Large intestine (tissue), 12 donors: Measurements from ENCODE around the gene BSN. TPM values are rescaled to one million over a fixed set of nuclear protein-coding genes. Genes with fewer than 3 reads are reported as not detected.

ENCODE experiments used
- DNase-seq, 2 donors: peaks; one replicate each; pipeline versions ENCODE4 v3.0.0 to v3.0.0-alpha.2; 2013
- H3K27ac ChIP-seq: one replicate; pipeline ENCODE4 v1.5.1; 2013; ENCODE audit warnings: low read length
- H3K27me3 ChIP-seq: 2 replicates; pipeline ENCODE4 v1.6.1; 2013; ENCODE audit warnings: low read length; ENCODE audit not compliant: control insufficient read depth, insufficient read depth
- H3K36me3 ChIP-seq: 2 replicates; pipeline ENCODE4 v1.6.1; 2013; ENCODE audit warnings: low read length; ENCODE audit not compliant: control insufficient read depth, insufficient read depth
- H3K4me1 ChIP-seq: one replicate; pipeline ENCODE4 v1.6.1; 2013; ENCODE audit warnings: low read length; ENCODE audit not compliant: control insufficient read depth, insufficient read depth
- H3K4me3 ChIP-seq: one replicate; pipeline ENCODE4 v1.5.1; 2013; ENCODE audit warnings: low read length
- H3K9me3 ChIP-seq: one replicate; pipeline ENCODE4 v1.6.1; 2013; ENCODE audit warnings: mild to moderate bottlenecking, low read depth, low read length, moderate library complexity; ENCODE audit not compliant: control insufficient read depth
- WGBS: methylation state at CpG from one replicate; pipeline ENCODE4 v1.1.5; 2013; ENCODE audit warnings: low lambda C conversion rate; ENCODE audit not compliant: insufficient coverage; 5-methylcytosine and 5-hydroxymethylcytosine counted together
- long read RNA-seq, 11 donors: transcript quantifications; one replicate each; lab custom pipeline, GENCODE V29; 2026
- polyA plus RNA-seq: library from polyadenylated mRNA; unstranded; fragments of 120-200 nt; gene quantifications from one replicate; pipeline ENCODE4 v1.2.1, GENCODE V29; 2013

BSN gene
- 1.3 TPM for polyA plus RNA-seq
- long read RNA-seq, donor 1 = 0 reads
- long read RNA-seq, donor 2 = 0 reads
- long read RNA-seq, donor 3 = 0 reads
- long read RNA-seq, donor 4 = 0 reads
- long read RNA-seq, donor 5 = 0 reads
- long read RNA-seq, donor 6 = 0 reads
- long read RNA-seq, donor 7 = 0 reads
- long read RNA-seq, donor 8 = 0 reads
- long read RNA-seq, donor 9 = 0 reads
- long read RNA-seq, donor 10 = 0 reads
- long read RNA-seq, donor 11 = 0 reads

- Histone ChIP-seq H3K36me3 (no peaks in the 10 kb centered on the region), H3K27me3 (peaks cover 26% of the 10 kb centered on the region), H3K4me3 (peak within 1 kb of the TSS; percentile 74), H3K4me1 (peaks cover 15% of the 10 kb centered on the region), H3K27ac (peak within 1 kb of the TSS; percentile 40), H3K9me3 (no peaks in the 10 kb centered on the region)
- DNase-seq = peak; percentile 89 to 92
- WGBS = no CpG with 5 or more reads among the region's 76 CpGs
These were observed at the start of gene BSN for GRCh38 chr3:49553692-49554632. TSS of gene BSN (plus strand) at chr3:49554477. CDS start at chr3:49554603, 126 bp downstream.

- Histone ChIP-seq H3K36me3 (peaks cover 16% of the 10 kb centered on the region), H3K4me1 (no peaks in the 10 kb centered on the region), H3K4me3 (no peak overlapping the region), H3K27me3 (no peaks in the 10 kb centered on the region), H3K27ac (no peak overlapping the region), H3K9me3 (no peaks in the 10 kb centered on the region)
- WGBS = no CpG with 5 or more reads among the region's 3 CpGs
- no peak for DNase-seq
These were observed 47.4 kb upstream of the BSN start for GRCh38 chr3:49506906-49507305.

GRCh38 chr3:49509028-49509561 lies 45.2 kb upstream of the BSN start:
- Histone ChIP-seq H3K27me3 (no peaks in the 10 kb centered on the region), H3K9me3 (no peaks in the 10 kb centered on the region), H3K4me1 (no peaks in the 10 kb centered on the region), H3K36me3 (peaks cover 19% of the 10 kb centered on the region), H3K27ac (no peak overlapping the region), H3K4me3 (no peak overlapping the region)
- no CpG with 5 or more reads among the region's 2 CpGs for WGBS
- no peak for DNase-seq

GRCh38 chr3:49511639-49512038 lies 42.6 kb upstream of the BSN start:
- H3K36me3 ChIP-seq = peaks cover 28% of the 10 kb centered on the region
- H3K4me3 ChIP-seq = no peak overlapping the region
- no peaks in the 10 kb centered on the region for H3K27me3 ChIP-seq
- DNase-seq = no peak
- 50% methylated on average over 1 of the region's 2 CpGs for WGBS
- H3K27ac ChIP-seq = no peak overlapping the region
- no peaks in the 10 kb centered on the region for H3K9me3 ChIP-seq
- no peaks in the 10 kb centered on the region for H3K4me1 ChIP-seq

GRCh38 chr3:49512781-49513355 lies 41.4 kb upstream of the BSN start:
- WGBS = no CpG with 5 or more reads among the region's 1 CpG
- Histone ChIP-seq H3K9me3 (no peaks in the 10 kb centered on the region), H3K27me3 (no peaks in the 10 kb centered on the region), H3K4me1 (no peaks in the 10 kb centered on the region), H3K27ac (no peak overlapping the region), H3K36me3 (peaks cover 36% of the 10 kb centered on the region), H3K4me3 (no peak overlapping the region)
- no peak for DNase-seq

- Histone ChIP-seq H3K4me1 (no peaks in the 10 kb centered on the region), H3K4me3 (no peak overlapping the region), H3K36me3 (peaks cover 43% of the 10 kb centered on the region), H3K27ac (no peak overlapping the region), H3K27me3 (no peaks in the 10 kb centered on the region), H3K9me3 (no peaks in the 10 kb centered on the region)
- WGBS = 100% methylated on average over 1 of the region's 4 CpGs
- DNase-seq = no peak
These were observed 40.7 kb upstream of the BSN start for GRCh38 chr3:49513494-49514124.

GRCh38 chr3:49518016-49518415 lies 36.3 kb upstream of the BSN start:
- DNase-seq = no peak
- Histone ChIP-seq H3K4me1 (peaks cover 3% of the 10 kb centered on the region), H3K9me3 (no peaks in the 10 kb centered on the region), H3K4me3 (no peak overlapping the region), H3K27ac (no peak overlapping the region), H3K36me3 (peaks cover 44% of the 10 kb centered on the region), H3K27me3 (no peaks in the 10 kb centered on the region)
- 100% methylated on average over 1 of the region's 3 CpGs for WGBS

GRCh38 chr3:49518441-49518840 lies 35.8 kb upstream of the BSN start:
- H3K4me3 ChIP-seq = no peak overlapping the region
- peaks cover 44% of the 10 kb centered on the region for H3K36me3 ChIP-seq
- WGBS = no CpG with 5 or more reads among the region's 5 CpGs
- no peaks in the 10 kb centered on the region for H3K9me3 ChIP-seq
- H3K4me1 ChIP-seq = peaks cover 3% of the 10 kb centered on the region
- no peak overlapping the region for H3K27ac ChIP-seq
- H3K27me3 ChIP-seq = no peaks in the 10 kb centered on the region
- DNase-seq = no peak

GRCh38 chr3:49519296-49519695 lies 35.0 kb upstream of the BSN start:
- H3K4me3 ChIP-seq = no peak overlapping the region
- H3K27ac ChIP-seq = no peak overlapping the region
- H3K36me3 ChIP-seq = peaks cover 50% of the 10 kb centered on the region
- peaks cover 3% of the 10 kb centered on the region for H3K4me1 ChIP-seq
- H3K9me3 ChIP-seq = no peaks in the 10 kb centered on the region
- no peak for DNase-seq
- WGBS = no CpG with 5 or more reads among the region's 6 CpGs
- H3K27me3 ChIP-seq = no peaks in the 10 kb centered on the region

- peaks cover 3% of the 10 kb centered on the region for H3K4me1 ChIP-seq
- no peaks in the 10 kb centered on the region for H3K9me3 ChIP-seq
- H3K27ac ChIP-seq = no peak overlapping the region
- no peaks in the 10 kb centered on the region for H3K27me3 ChIP-seq
- H3K36me3 ChIP-seq = peaks cover 54% of the 10 kb centered on the region
- no peak overlapping the region for H3K4me3 ChIP-seq
- WGBS = no CpG with 5 or more reads among the region's 2 CpGs
- no peak for DNase-seq
These were observed 34.3 kb upstream of the BSN start for GRCh38 chr3:49519916-49520385.
